ENCODE results near the gene GLCE.

The GLCE gene

DNA sequence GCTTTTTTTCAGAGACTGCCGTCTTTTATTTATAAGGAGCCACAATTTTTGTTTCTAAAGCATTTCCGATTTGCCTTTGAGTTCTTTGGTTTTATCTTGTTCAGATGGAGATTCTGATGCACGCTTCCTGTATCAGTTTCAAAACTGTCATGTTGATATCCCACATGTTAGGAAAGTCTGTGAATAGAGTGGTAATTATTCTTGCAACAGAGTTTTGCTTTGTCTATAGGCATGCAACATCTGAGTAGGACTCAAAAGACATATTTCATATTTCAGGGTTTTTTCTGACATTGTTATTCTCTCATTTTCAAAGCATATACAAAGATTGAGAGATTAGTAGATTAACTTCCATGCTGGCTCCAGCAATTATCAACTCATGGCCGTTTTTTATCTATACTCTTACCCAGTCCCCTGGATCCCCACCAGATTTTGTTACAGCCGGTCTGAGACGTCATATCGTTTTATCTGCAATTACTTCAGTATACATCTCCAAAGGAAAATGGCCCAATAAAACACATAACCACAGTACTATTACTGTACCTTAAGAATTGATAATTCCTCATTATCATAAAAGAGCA is 160.6 kb downstream of the GLCE start:
- DNase-seq (ENCODE audit: low spot score), result no peak
